ENCODE results near the gene SRGAP3. TPM values are rescaled to one million over a fixed set of nuclear protein-coding genes. Genes with fewer than 3 reads are reported as not detected.

SRGAP3 gene
- total RNA-seq, 2 donors from 2014 or later: 10.9 to 11.4 TPM

DNA sequence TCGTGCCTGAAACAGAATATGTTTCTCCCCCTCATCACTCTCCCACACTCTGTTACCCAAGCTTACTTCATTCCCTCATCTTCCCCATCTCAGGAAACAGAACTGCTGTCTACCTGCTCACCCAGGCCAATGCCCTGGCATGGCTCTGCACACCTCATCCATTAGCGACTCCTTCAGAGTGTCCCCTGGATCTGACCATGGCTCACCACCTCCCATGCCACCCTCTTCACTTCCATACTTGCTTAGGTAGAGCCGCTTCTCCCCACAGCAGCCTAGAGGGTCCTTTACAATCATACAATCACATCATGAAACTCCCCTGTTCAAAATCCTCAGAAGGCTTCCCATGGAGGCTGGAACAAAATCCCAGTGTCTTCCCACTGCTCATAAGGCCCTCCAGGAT is 252.3 kb downstream of the SRGAP3 start:
- H3K9me3 ChIP-seq: no peaks in the 10 kb centered on the region
- H3K36me3 ChIP-seq (replicated peaks in 1 of 2; ENCODE audit: insufficient read depth in 1 of 2, low read depth in 2 of 2): no peaks in the 10 kb centered on the region
- intact Hi-C loops (cut with DNase I): no loop called here
- ATAC-seq (no peak), DNase-seq (no peak)
- H3K27me3 ChIP-seq: no peaks in the 10 kb centered on the region
- WGBS, 2 donors: 63 to 64% methylated on average over 3 of the region's 3 CpGs
- TF ChIP-seq, protein P1, sequence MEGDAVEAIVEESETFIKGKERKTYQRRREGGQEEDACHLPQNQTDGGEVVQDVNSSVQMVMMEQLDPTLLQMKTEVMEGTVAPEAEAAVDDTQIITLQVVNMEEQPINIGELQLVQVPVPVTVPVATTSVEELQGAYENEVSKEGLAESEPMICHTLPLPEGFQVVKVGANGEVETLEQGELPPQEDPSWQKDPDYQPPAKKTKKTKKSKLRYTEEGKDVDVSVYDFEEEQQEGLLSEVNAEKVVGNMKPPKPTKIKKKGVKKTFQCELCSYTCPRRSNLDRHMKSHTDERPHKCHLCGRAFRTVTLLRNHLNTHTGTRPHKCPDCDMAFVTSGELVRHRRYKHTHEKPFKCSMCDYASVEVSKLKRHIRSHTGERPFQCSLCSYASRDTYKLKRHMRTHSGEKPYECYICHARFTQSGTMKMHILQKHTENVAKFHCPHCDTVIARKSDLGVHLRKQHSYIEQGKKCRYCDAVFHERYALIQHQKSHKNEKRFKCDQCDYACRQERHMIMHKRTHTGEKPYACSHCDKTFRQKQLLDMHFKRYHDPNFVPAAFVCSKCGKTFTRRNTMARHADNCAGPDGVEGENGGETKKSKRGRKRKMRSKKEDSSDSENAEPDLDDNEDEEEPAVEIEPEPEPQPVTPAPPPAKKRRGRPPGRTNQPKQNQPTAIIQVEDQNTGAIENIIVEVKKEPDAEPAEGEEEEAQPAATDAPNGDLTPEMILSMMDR (IDR thresholded peaks at IDR 0.05): no peak
- no peak for TF ChIP-seq POLR2A (IDR thresholded peaks at IDR 0.05)
- peaks cover 4% of the 10 kb centered on the region for H3K4me1 ChIP-seq
- H3K27ac ChIP-seq: no peak overlapping the region
- H3K4me3 ChIP-seq: no peak overlapping the region

DNA sequence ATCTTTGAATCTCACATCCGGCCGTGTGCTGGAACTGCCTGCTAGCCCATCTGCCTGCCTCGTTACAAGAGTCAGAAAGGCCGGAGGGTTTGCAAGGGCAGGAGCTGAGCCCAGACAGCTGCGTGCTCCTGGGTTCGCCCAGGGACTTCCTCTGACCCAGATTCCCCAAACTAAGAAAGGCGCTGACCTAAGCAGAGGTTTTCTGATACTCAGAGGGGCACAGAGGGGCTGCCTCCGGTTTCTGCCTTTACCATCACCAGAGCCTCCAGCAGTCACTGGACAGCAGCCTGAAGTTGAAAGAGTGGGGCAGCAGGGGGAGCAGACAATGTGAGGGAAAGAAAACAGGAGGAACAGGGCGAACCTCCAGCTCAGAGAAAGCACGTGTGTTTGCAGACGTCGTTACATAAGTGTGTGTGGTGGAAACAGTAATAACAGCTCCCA is 252.7 kb downstream of the SRGAP3 start:
- DNase-seq: peak; percentile 33 to 67 (median 56)
- WGBS, 2 donors: 34 to 49% methylated on average over 9 to 12 of the region's 12 CpGs
- Histone ChIP-seq H3K27me3 (no peaks in the 10 kb centered on the region), H3K4me1 (peaks cover 4% of the 10 kb centered on the region), H3K36me3 (replicated peaks in 1 of 2; ENCODE audit: insufficient read depth in 1 of 2, low read depth in 2 of 2) (no peaks in the 10 kb centered on the region), H3K4me3 (no peak overlapping the region), H3K9me3 (no peaks in the 10 kb centered on the region), H3K27ac (no peak overlapping the region)
- intact Hi-C loops (cut with DNase I): no loop called here
- peak; percentile 75 for ATAC-seq
- TF ChIP-seq, protein P1 (IDR thresholded peaks at IDR 0.05): peak in 2 of 7 experiments; percentile 31 to 34
- TF ChIP-seq POLR2A (IDR thresholded peaks at IDR 0.05): no peak

- intact Hi-C loops (cut with DNase I): no loop called here
- Histone ChIP-seq H3K9me3 (no peaks in the 10 kb centered on the region), H3K4me3 (no peak overlapping the region), H3K27me3 (no peaks in the 10 kb centered on the region), H3K27ac (no peak overlapping the region), H3K4me1 (peaks cover 4% of the 10 kb centered on the region), H3K36me3 (replicated peaks in 1 of 2; ENCODE audit: insufficient read depth in 1 of 2, low read depth in 2 of 2) (no peaks in the 10 kb centered on the region)
- DNase-seq (no peak), ATAC-seq (no peak)
- WGBS, 2 donors: 87 to 92% methylated on average over 2 of the region's 2 CpGs
- TF ChIP-seq, protein P1 (IDR thresholded peaks at IDR 0.05): no peak
- no peak for TF ChIP-seq POLR2A (IDR thresholded peaks at IDR 0.05)
These were observed 253.2 kb downstream of the SRGAP3 start for GRCh38 chr3:8996216-8996615.

DNA sequence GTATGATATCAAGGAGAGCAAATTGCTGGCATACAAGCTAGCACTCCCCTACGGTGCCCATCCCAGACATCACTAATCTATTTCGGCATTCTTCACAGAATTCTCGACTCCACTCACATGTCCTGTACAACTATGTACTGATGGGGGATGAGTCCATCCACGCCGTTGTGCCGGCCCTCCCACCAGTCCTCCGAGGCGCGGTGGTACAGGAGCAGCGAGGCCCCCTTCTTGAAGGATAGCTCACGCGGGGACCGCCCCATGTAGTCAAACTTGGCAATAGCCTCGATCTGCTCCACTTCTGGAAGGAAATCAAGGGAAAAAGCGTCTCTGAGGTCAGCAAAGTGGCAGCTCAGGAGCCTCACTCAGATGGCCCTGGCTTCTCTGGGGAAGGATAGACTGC is 255.2 kb downstream of the SRGAP3 start:
- DNase-seq: no peak
- 91 to 94% methylated on average over 12 to 15 of the region's 15 CpGs for WGBS, 2 donors

GRCh38 chr3:8993331-8993730 is 256.1 kb downstream of the SRGAP3 start:
- ATAC-seq: no peak
- H3K4me3 ChIP-seq: no peak overlapping the region

More for the DNA sequence above, 255.2 kb downstream of the SRGAP3 start:
- Histone ChIP-seq H3K9me3 (no peaks in the 10 kb centered on the region), H3K4me3 (no peak overlapping the region), H3K4me1 (peaks cover 4% of the 10 kb centered on the region), H3K36me3 (replicated peaks in 1 of 2; ENCODE audit: insufficient read depth in 1 of 2, low read depth in 2 of 2) (no peaks in the 10 kb centered on the region), H3K27ac (no peak overlapping the region), H3K27me3 (no peaks in the 10 kb centered on the region)
- ATAC-seq: no peak
- no peak for TF ChIP-seq POLR2A (IDR thresholded peaks at IDR 0.05)
- TF ChIP-seq, protein P1 (IDR thresholded peaks at IDR 0.05): no peak
- intact Hi-C loops (cut with DNase I): no loop called here

More at GRCh38 chr3:8993331-8993730, 256.1 kb downstream of the SRGAP3 start:
- intact Hi-C loops (cut with DNase I): no loop called here
- no peak for DNase-seq
- WGBS, 2 donors: 77 to 80% methylated on average over 3 to 5 of the region's 5 CpGs
- no peak for TF ChIP-seq POLR2A (IDR thresholded peaks at IDR 0.05)
- TF ChIP-seq, protein P1 (IDR thresholded peaks at IDR 0.05): no peak
- Histone ChIP-seq H3K9me3 (no peaks in the 10 kb centered on the region), H3K4me1 (peaks cover 4% of the 10 kb centered on the region), H3K27me3 (no peaks in the 10 kb centered on the region), H3K36me3 (replicated peaks in 1 of 2; ENCODE audit: insufficient read depth in 1 of 2, low read depth in 2 of 2) (no peaks in the 10 kb centered on the region), H3K27ac (no peak overlapping the region)

Measured in body of pancreas (tissue), 4 donors.